GM12872 (cell line): ENCODE data around the gene SHB.

Experiments
- CTCF ChIP-seq: IDR thresholded peaks from 3 replicates; pipeline ENCODE4 v1.5.1; 2011; ENCODE audit warnings: low read depth, mild to moderate bottlenecking, low read length, moderate library complexity; ENCODE audit not compliant: insufficient read depth

SHB gene

GRCh38 chr9:37951671-37952449, 117.2 kb downstream of the SHB start:
- TF ChIP-seq CTCF: no peak

GRCh38 chr9:37950561-37950960, 118.5 kb downstream of the SHB start:
- no peak for TF ChIP-seq CTCF

- TF ChIP-seq CTCF: no peak
These were observed 119.5 kb downstream of the SHB start for GRCh38 chr9:37949576-37949975.

- TF ChIP-seq CTCF: no peak
These were observed 120.5 kb downstream of the SHB start for GRCh38 chr9:37948417-37948980.

- no peak for TF ChIP-seq CTCF
These were observed 121.0 kb downstream of the SHB start for GRCh38 chr9:37947977-37948376.

- no peak for TF ChIP-seq CTCF
These were observed 121.6 kb downstream of the SHB start for GRCh38 chr9:37947471-37947870.

- TF ChIP-seq CTCF: no peak
These were observed 122.1 kb downstream of the SHB start for GRCh38 chr9:37946971-37947370.
